ENCODE measurements around the gene NOX5. TPM values are rescaled to one million over a fixed set of nuclear protein-coding genes. Genes with fewer than 3 reads are reported as not detected.

The NOX5 gene
- total RNA-seq, 2 experiments from 2014 or later = 0.06 TPM; not detected in 1

DNA sequence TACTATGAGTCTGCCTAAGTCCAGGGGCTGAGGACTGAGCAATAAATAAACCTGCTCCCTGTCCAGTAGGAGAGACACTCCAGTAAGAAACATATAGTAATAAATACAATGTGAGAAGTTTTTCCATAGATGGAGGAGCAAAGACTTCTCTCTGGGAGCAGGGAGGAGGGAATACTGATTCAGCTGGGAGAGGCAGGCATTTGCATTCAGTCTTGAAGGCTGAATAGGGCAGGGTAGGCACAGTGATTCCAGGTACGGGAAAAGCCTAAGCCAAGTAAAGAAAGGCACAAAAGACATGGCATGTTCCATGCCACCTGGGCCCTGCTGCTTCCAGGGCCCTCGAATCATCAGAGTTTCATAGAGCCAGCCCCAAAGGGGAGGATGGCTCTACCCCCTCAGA lies 86.3 kb downstream of the NOX5 start:
- CTCF ChIA-PET = interaction anchor here (1.2 kb wide), 1 partner anchor 13 kb away, joined by 3 read pairs; no protein-coding TSS in a partner anchor
- Mint-ChIP-seq H3K27ac (no peak overlapping the region), H3K9me3 (ENCODE audit: low read depth) (no peaks in the 10 kb centered on the region), H3K27me3 (peaks cover 34% of the 10 kb centered on the region), H3K4me3 (no peak overlapping the region), H3K4me1 (peaks cover 25% of the 10 kb centered on the region), H3K36me3 (no peaks in the 10 kb centered on the region)
- DNase-seq (no peak), ATAC-seq (no peak)

DNA sequence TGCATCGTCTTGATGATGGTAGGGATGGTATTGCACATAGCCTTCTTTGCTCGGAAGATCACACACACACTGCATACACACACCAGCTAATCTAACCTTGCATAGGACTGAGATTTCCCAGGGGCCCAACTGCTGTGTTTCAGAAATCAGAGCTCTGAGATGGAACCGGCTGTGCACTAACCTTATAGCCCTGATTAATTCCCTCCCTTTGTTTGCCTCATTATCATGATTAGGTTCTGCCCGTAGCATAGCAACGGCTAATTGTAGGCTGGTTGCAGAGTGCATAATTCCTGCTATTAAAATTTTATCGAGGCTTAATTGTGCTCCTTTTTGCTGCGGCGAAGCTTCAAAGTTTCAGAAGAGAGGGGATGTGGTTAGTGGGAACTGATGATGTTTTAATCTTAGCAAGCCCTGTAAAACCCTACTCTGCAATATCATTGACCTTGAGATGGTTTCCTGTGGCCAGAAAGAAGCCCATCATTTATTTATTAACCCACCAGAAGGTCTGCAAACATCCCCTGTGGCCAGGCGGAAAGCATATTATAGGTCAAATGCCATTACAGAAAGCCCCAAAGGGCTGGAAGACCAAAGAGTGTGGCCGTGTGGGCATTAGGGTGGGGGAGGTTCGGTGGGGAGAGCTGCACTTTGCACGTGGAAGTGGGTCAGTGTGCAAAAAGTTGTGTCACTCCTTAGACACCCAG lies 89.7 kb downstream of the NOX5 start:
- H3K27ac Mint-ChIP-seq = peak overlapping the region; percentile 32
- H3K27me3 Mint-ChIP-seq = peaks cover 58% of the 10 kb centered on the region
- no peaks in the 10 kb centered on the region for H3K36me3 Mint-ChIP-seq
- H3K9me3 Mint-ChIP-seq (ENCODE audit: low read depth) = no peaks in the 10 kb centered on the region
- ATAC-seq (peak; percentile 64), DNase-seq (peak; percentile 47)
- peak overlapping the region; percentile 21 for H3K4me3 Mint-ChIP-seq
- CTCF ChIA-PET = interaction anchor here (0.6 to 2.1 kb wide), 3 partner anchors 19 to 57 kb away, joined by 3 to 8 read pairs (median 4); partner anchors contain the start of gene GLCE
- peaks cover 42% of the 10 kb centered on the region for H3K4me1 Mint-ChIP-seq

DNA sequence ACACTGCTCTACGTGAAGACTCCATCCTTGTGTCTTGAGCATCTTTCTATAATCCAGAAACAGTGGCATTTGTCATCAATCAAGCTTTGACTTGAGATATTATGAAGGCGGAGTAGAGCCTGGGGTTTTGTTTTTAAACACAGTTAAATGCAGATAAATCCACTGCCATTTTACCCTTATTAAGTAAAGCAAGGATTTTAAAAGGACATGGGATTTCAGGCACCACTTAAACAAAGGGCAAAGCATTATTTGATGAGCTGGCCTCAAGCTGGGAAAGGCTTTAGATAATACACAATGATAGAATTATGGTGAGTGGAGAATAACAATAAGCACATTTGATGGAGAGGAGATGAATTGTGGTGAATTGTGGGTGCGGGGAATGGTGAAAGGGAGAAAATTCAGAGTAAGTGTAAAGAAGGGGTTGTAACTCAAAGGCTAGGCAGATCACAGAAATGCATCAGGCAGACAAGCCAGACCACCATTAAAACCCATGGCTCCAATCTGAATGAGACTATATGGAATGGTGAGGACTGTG lies 91.0 kb downstream of the NOX5 start:
- no peak overlapping the region for H3K4me3 Mint-ChIP-seq
- no peak overlapping the region for H3K27ac Mint-ChIP-seq
- H3K9me3 Mint-ChIP-seq (ENCODE audit: low read depth) = no peaks in the 10 kb centered on the region
- DNase-seq (no peak), ATAC-seq (no peak)
- CTCF ChIA-PET = interaction anchor here (1.4 to 2.1 kb wide), 2 partner anchors 46 to 56 kb away, joined by 4 to 8 read pairs; partner anchors contain the start of gene GLCE
- peaks cover 42% of the 10 kb centered on the region for H3K4me1 Mint-ChIP-seq
- peaks cover 63% of the 10 kb centered on the region for H3K27me3 Mint-ChIP-seq
- H3K36me3 Mint-ChIP-seq = no peaks in the 10 kb centered on the region

DNA sequence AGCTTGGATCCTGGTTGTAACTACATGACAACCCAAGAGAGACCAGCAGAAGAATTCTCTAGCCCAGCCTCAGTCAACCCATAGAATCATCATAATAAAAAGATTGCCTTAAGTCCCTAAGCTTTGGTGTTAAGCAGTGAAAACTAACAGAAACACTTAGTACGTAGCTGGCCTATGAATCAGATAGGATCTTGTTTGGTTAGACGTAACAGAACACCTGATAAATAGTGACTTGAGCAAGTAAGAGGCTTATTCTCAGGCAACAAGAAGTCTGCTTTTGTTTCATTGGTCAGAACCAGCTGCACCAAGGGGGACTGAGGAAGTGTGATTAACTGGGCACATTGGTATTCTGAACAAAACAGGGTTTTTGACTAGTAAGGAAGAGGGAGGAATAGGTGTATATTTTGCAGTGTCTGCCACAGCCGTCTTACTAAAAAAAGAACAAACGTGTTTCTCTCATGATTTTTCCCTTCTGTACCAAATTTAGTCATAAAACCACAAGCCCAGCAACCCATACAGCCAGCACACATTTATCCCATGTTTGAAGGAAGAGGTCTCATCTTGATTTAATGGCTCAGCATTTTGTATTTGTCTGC lies 92.6 kb downstream of the NOX5 start:
- CTCF ChIA-PET = interaction anchor here (0.6 to 1.0 kb wide), 2 partner anchors 48 to 1053 kb away, joined by 3 read pairs; partner anchors contain the start of gene PIAS1

More for the DNA sequence above, 92.6 kb downstream of the NOX5 start:
- H3K27me3 Mint-ChIP-seq = peaks cover 61% of the 10 kb centered on the region
- peaks cover 42% of the 10 kb centered on the region for H3K4me1 Mint-ChIP-seq
- H3K4me3 Mint-ChIP-seq = no peak overlapping the region
- H3K9me3 Mint-ChIP-seq (ENCODE audit: low read depth) = no peaks in the 10 kb centered on the region
- H3K27ac Mint-ChIP-seq = peak overlapping the region; percentile 1
- H3K36me3 Mint-ChIP-seq = no peaks in the 10 kb centered on the region
- DNase-seq = no peak
- ATAC-seq = peak; percentile 43

Other genes with a start within 250 kb of the NOX5 start
- 100 to 1,000 TPM; 196 to 320 TPM for gene ANP32A, start 193.8 kb upstream of the NOX5 start, total RNA-seq
- gene SPESP1, start 84.2 kb upstream of the NOX5 start, total RNA-seq = under 1 TPM; 0.66 to 0.70 TPM
- gene GLCE, start 145.9 kb downstream of the NOX5 start, total RNA-seq = 1 to 10 TPM; 3.8 TPM